Osteocyte (in vitro differentiated cells): ENCODE data around the gene SHC2. TPM values are rescaled to one million over a fixed set of nuclear protein-coding genes. Genes with fewer than 3 reads are reported as not detected.

Experiments used
- DNase-seq: peaks from one replicate; pipeline ENCODE4 v3.0.0; 2021; ENCODE audit warnings: mixed read lengths; ENCODE audit not compliant: unreplicated experiment; ENCODE audit errors: extremely low spot score
- H3K27ac Mint-ChIP-seq: one replicate; pipeline ENCODE4 v1.8.0; 2021; ENCODE audit warnings: mild to moderate bottlenecking, mixed read lengths; ENCODE audit not compliant: unreplicated experiment
- H3K27me3 Mint-ChIP-seq: one replicate; pipeline ENCODE4 v1.8.0; 2021; ENCODE audit warnings: mixed read lengths; ENCODE audit not compliant: unreplicated experiment
- H3K36me3 Mint-ChIP-seq: one replicate; pipeline ENCODE4 v1.8.0; 2021; ENCODE audit warnings: mixed read lengths; ENCODE audit not compliant: unreplicated experiment
- H3K4me1 Mint-ChIP-seq: one replicate; pipeline ENCODE4 v1.8.0; 2021; ENCODE audit warnings: mixed read lengths; ENCODE audit not compliant: unreplicated experiment
- H3K4me3 Mint-ChIP-seq: one replicate; pipeline ENCODE4 v1.8.0; 2021; ENCODE audit warnings: mild to moderate bottlenecking, moderate library complexity, mixed read lengths; ENCODE audit not compliant: unreplicated experiment
- H3K9me3 Mint-ChIP-seq: one replicate; pipeline ENCODE4 v1.8.0; 2021; ENCODE audit warnings: mixed read lengths; ENCODE audit not compliant: unreplicated experiment
- CTCF ChIP-seq: fragments of 200-600 bp; sonication (generic); IDR thresholded peaks from 2 replicates; pipeline ENCODE4 v1.5.0; 2021; ENCODE audit warnings: antibody characterized with exemption, mild to moderate bottlenecking, moderate library complexity
- total RNA-seq: library from RNA; stranded (reverse); gene quantifications from 2 replicates; pipeline ENCODE4 v1.2.1, GENCODE V29; 2021

The SHC2 gene
- total RNA-seq, 1 donor from 2014 or later = 61.7 TPM

GRCh38 chr19:419721-420515 lies 40.9 kb downstream of the SHC2 start:
- no peak for TF ChIP-seq CTCF
- H3K4me1 Mint-ChIP-seq = no peaks in the 10 kb centered on the region
- peaks cover 14% of the 10 kb centered on the region for H3K36me3 Mint-ChIP-seq
- no peaks in the 10 kb centered on the region for H3K27me3 Mint-ChIP-seq
- H3K4me3 Mint-ChIP-seq = no peak overlapping the region
- H3K9me3 Mint-ChIP-seq = no peaks in the 10 kb centered on the region
- no peak overlapping the region for H3K27ac Mint-ChIP-seq
- DNase-seq = no peak

- H3K4me3 Mint-ChIP-seq = no peak overlapping the region
- TF ChIP-seq CTCF = no peak
- no peak for DNase-seq
- no peak overlapping the region for H3K27ac Mint-ChIP-seq
- H3K27me3 Mint-ChIP-seq = no peaks in the 10 kb centered on the region
- no peaks in the 10 kb centered on the region for H3K9me3 Mint-ChIP-seq
- H3K4me1 Mint-ChIP-seq = no peaks in the 10 kb centered on the region
- H3K36me3 Mint-ChIP-seq = peaks cover 14% of the 10 kb centered on the region
Observed at GRCh38 chr19:418761-419671, 41.8 kb downstream of the SHC2 start.

GRCh38 chr19:416416-416815 lies 44.4 kb downstream of the SHC2 start:
- H3K27ac Mint-ChIP-seq = no peak overlapping the region
- no peaks in the 10 kb centered on the region for H3K9me3 Mint-ChIP-seq
- DNase-seq = no peak

GRCh38 chr19:415292-415691 lies 45.5 kb downstream of the SHC2 start:
- no peaks in the 10 kb centered on the region for H3K9me3 Mint-ChIP-seq
- no peak overlapping the region for H3K27ac Mint-ChIP-seq
- H3K4me1 Mint-ChIP-seq = no peaks in the 10 kb centered on the region
- no peak overlapping the region for H3K4me3 Mint-ChIP-seq
- DNase-seq = no peak
- no peaks in the 10 kb centered on the region for H3K27me3 Mint-ChIP-seq
- TF ChIP-seq CTCF = no peak
- peaks cover 8% of the 10 kb centered on the region for H3K36me3 Mint-ChIP-seq

More at GRCh38 chr19:416416-416815, 44.4 kb downstream of the SHC2 start:
- peaks cover 14% of the 10 kb centered on the region for H3K36me3 Mint-ChIP-seq
- H3K27me3 Mint-ChIP-seq = no peaks in the 10 kb centered on the region
- H3K4me1 Mint-ChIP-seq = no peaks in the 10 kb centered on the region
- H3K4me3 Mint-ChIP-seq = no peak overlapping the region
- no peak for TF ChIP-seq CTCF
